Esophagus squamous epithelium (tissue), 4 donors: Measurements from ENCODE around the gene RASL10B.

ENCODE experiments used
- CTCF ChIP-seq, 6 experiments: fragments of 450-650 bp in 4 of 6; fragments of 200-600 bp in 2 of 6; sonication (generic) in 2 of 6; IDR thresholded peaks; one replicate each; pipeline ENCODE4 v1.5.1; 2016 to 2019; ENCODE audit warnings: antibody characterized with exemption in 6 of 6, mild to moderate bottlenecking in 4 of 6, moderate library complexity in 4 of 6
- POLR2A ChIP-seq, 4 donors: fragments of 450-650 bp; IDR thresholded peaks; one replicate each; pipeline ENCODE4 v1.6.1; 2017; ENCODE audit warnings: antibody characterized with exemption in 4 of 4, mild to moderate bottlenecking in 4 of 4, moderate library complexity in 3 of 4

GRCh38 chr17:35752945-35753764 lies 21.7 kb downstream of the RASL10B start, which contains the start of gene GAS2L2:
- TF ChIP-seq CTCF (IDR thresholded peaks at IDR 0.05) (no peak), POLR2A (IDR thresholded peaks at IDR 0.05) (no peak)
